Mucosa of rectum (tissue), 2 donors: Measurements from ENCODE around the gene RAD51B.
A peak's percentile ranks its signal among the peaks of the same experiment; 100 is the strongest.

ENCODE experiments used
- H3K27ac ChIP-seq, 2 donors: one replicate each; pipeline ENCODE4 v1.7.0; 2013; ENCODE audit warnings: inconsistent platforms in 2 of 2, low read depth in 2 of 2, low read length in 2 of 2
- H3K27me3 ChIP-seq, 2 donors: one replicate each; pipeline ENCODE4 v1.7.0; 2013; ENCODE audit warnings: low read length in 2 of 2; ENCODE audit not compliant: control insufficient read depth in 2 of 2, insufficient read depth in 2 of 2
- H3K36me3 ChIP-seq, 2 donors: one replicate each; pipeline ENCODE4 v1.7.0; 2013; ENCODE audit warnings: low read length in 2 of 2; ENCODE audit not compliant: control insufficient read depth in 2 of 2, insufficient read depth in 2 of 2
- H3K4me1 ChIP-seq, 2 donors: one replicate each; pipeline ENCODE4 v1.7.0; 2013; ENCODE audit warnings: low read length in 2 of 2, mild to moderate bottlenecking in 1 of 2; ENCODE audit not compliant: control insufficient read depth in 2 of 2, insufficient read depth in 2 of 2
- H3K4me3 ChIP-seq, 2 donors: one replicate each; pipeline ENCODE4 v1.7.0; 2013; ENCODE audit warnings: low read length in 2 of 2
- H3K9ac ChIP-seq, 2 donors: one replicate each; pipeline ENCODE4 v1.7.0; 2013; ENCODE audit warnings: low read length in 2 of 2, low read depth in 1 of 2, mild to moderate bottlenecking in 1 of 2
- H3K9me3 ChIP-seq, 2 donors: one replicate each; pipeline ENCODE4 v1.7.0; 2013; ENCODE audit warnings: low read length in 2 of 2; ENCODE audit not compliant: control insufficient read depth in 2 of 2
- donor health status: healthy.
- donor health status: Normal muscosa, but diverticular disease.

Gene RAD51B

DNA sequence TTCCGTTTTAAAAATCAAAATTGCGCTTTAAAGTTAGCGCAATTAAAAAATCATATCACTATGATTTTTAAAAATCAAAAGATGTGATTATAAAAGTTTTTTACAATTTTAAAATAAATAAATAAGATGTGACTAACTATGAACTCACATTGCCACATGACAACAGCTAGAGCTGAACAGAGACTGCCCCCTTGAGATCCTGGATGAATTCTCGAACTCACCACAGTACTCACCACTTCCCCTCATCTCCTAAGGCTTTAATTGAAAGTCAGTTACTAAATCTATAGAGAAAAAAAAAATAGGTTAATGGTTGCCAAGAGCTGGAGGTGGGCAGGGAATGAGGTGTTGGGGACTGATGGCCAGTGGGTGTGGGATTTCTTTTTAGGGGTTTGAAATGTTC lies 589.1 kb downstream of the RAD51B start:
- no peaks in the 10 kb centered on the region for H3K27me3 ChIP-seq
- H3K36me3 ChIP-seq: no peaks in the 10 kb centered on the region
- peaks cover 13 to 14% of the 10 kb centered on the region in 2 donors for H3K4me1 ChIP-seq
- no peaks in the 10 kb centered on the region for H3K9me3 ChIP-seq
- H3K27ac ChIP-seq: no peak overlapping the region
- no peak overlapping the region for H3K4me3 ChIP-seq
- no peak overlapping the region for H3K9ac ChIP-seq

DNA sequence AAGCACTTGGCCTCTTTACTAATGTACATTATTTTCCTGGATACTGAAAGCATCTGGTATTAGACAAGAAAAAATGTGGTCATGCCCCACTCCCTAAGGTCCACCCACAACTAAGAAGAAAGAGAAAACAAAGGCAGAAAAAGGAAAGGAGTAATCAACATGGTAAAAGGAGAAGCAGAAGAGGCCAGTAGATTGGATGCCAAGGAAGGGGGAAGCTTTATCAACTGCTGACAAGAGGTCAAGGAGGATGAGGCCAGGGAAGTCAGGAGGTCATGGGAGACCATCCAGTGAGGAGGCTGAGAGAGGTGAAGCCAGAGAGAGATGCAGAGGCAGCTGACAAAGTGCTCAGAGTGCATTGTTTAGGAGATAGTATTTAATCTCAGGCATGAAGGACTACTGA lies 589.8 kb downstream of the RAD51B start:
- Histone ChIP-seq H3K36me3 (no peaks in the 10 kb centered on the region), H3K4me3 (no peak overlapping the region), H3K27me3 (no peaks in the 10 kb centered on the region), H3K4me1 (peaks cover 13 to 14% of the 10 kb centered on the region in 2 donors), H3K9me3 (no peaks in the 10 kb centered on the region), H3K9ac (no peak overlapping the region), H3K27ac (no peak overlapping the region)

DNA sequence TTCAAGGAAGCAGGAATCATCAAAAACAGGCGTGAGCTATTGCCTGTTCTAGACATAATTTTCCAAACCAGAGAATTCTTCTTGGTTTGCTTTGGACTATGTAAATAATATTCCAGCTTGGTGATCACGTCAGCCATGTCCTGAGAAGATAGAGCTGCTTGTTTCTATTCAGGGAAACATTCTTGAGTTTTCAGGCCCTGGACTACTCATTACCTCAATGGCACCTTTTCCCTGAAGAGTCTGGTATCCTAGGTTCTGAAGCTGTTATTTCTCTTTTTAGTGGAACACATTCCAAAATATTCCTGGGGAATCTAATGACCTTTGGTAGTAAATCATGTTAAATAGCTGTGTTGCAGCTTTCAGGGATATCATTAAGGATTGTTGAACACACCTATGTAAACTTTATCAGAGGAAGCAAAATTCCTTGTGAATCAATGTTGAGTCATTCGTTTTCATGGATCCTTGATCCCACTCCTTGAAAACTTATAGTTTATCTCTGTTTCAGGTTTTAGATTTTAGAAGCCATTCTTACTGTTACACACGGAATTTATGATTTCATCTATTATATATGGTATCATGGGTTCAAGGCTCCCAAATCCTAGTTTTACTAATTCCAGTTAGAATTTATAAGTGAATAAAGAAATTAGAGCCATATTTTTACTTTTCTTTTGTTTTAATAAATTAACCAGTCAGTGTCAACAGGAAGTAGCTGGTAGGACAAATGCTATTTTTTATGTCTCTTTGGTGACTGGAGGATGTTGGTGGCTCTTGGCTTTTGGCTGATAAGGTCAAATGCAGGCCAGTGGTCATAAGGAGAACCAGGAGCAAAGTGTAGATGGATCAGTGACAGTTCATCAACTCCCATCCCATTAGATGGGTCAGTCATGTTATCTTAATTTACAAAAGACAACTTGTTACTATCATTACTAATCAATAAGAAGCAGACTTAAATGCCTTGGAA lies 593.2 kb downstream of the RAD51B start:
- Histone ChIP-seq H3K36me3 (no peaks in the 10 kb centered on the region), H3K27me3 (no peaks in the 10 kb centered on the region), H3K4me3 (no peak overlapping the region), H3K27ac (no peak overlapping the region), H3K9ac (no peak overlapping the region), H3K9me3 (no peaks in the 10 kb centered on the region), H3K4me1 (peaks cover 6% of the 10 kb centered on the region in 2 donors)

DNA sequence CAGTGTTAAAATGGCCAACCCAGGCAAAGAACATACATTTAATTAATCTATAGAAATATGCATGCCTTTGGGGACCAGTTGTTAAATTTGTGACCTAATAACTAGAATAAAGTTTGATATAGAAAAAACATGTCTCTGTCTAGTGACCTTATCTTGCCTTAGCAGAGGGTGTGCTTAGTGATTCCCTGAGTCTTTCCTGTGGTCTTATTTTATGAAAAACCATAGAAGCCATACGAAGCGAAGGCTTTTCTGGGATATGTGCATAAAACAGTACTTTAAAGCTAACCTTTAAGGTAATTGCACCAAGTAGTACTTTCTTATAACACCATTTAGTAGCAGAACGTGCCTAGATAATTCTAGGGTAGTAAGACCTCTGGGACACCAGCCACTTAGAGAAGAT lies 593.9 kb downstream of the RAD51B start:
- Histone ChIP-seq H3K27me3 (no peaks in the 10 kb centered on the region), H3K9me3 (no peaks in the 10 kb centered on the region), H3K36me3 (no peaks in the 10 kb centered on the region), H3K4me3 (no peak overlapping the region), H3K27ac (no peak overlapping the region), H3K9ac (no peak overlapping the region), H3K4me1 (no peaks in the 10 kb centered on the region)

DNA sequence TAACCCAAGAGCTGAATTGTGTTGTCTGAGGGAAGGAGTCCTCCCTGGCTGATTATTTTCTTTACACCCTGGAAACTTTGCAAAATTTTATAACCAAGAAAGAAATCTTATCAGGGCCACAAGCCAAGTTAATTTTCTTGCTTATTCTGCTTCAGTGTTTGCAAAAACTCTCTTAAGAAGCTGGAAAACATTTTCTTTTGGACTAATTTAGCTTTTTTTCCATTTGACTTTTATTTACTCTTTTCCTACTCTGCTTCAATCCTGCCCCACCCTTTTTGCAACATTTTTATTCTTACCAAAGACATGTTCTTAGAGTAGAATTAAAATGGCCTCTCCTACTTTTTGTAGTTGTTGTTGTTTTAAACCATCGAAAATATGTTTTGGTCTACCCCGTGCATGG lies 594.5 kb downstream of the RAD51B start:
- peak overlapping the region in 1 of 2 donors; percentile 56 for H3K27ac ChIP-seq
- no peak overlapping the region for H3K9ac ChIP-seq
- H3K36me3 ChIP-seq: no peaks in the 10 kb centered on the region
- H3K27me3 ChIP-seq: no peaks in the 10 kb centered on the region
- no peaks in the 10 kb centered on the region for H3K4me1 ChIP-seq
- no peak overlapping the region for H3K4me3 ChIP-seq
- H3K9me3 ChIP-seq: no peaks in the 10 kb centered on the region

DNA sequence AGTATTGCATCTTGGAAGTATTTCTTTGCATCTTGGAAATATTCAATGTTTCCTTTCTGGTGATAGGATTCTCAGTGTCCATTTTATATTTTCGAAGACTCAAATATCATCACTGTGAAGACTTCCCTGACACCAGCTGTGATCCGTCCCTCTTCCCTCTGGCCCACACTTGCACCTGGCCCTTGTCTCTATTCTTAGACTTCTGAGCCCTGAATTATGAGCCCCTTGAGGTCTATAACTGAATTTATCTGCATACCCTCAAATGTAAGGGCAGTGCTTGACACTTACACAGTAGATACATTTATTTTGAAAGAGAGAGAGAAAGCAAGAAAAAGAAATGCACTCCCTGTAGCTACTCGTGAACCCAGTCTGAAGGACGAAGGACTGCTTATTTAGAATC lies 596.6 kb downstream of the RAD51B start:
- Histone ChIP-seq H3K4me1 (no peaks in the 10 kb centered on the region), H3K36me3 (no peaks in the 10 kb centered on the region), H3K9me3 (no peaks in the 10 kb centered on the region), H3K4me3 (no peak overlapping the region), H3K27me3 (no peaks in the 10 kb centered on the region), H3K9ac (no peak overlapping the region), H3K27ac (no peak overlapping the region)

DNA sequence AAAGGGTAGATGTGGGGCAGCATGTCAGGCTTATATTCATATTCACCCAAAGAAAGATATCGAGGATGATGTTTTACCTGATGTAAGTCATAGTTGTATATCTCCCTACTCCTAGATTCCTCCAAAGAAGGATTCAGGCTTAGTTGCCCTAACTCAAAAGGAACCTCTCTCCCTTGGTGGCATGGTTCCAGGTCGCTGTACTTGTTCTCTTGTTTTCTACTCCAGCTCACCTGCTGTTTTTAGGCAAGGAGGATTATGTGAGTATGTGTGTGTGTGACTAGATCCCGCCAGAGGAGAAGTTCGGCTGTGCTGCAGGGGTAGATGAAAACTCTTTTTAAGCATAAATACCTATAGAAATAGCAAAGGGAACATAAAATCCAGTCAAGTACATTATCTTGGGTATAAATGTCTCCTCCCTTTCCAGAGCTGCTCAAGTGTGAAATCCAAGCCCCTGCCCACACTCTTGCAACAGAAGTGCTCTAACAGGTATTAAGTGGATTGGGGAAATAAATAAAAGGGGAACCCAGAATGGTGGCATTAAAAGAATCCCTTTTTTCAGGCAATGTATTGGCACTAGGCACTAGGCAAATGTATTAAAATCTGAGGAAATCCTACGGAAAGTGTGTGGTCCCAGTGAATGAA lies 597.6 kb downstream of the RAD51B start:
- no peaks in the 10 kb centered on the region for H3K36me3 ChIP-seq
- no peaks in the 10 kb centered on the region for H3K4me1 ChIP-seq
- no peak overlapping the region for H3K27ac ChIP-seq
- H3K27me3 ChIP-seq: no peaks in the 10 kb centered on the region
- no peak overlapping the region for H3K9ac ChIP-seq
- H3K9me3 ChIP-seq: no peaks in the 10 kb centered on the region
- no peak overlapping the region for H3K4me3 ChIP-seq

DNA sequence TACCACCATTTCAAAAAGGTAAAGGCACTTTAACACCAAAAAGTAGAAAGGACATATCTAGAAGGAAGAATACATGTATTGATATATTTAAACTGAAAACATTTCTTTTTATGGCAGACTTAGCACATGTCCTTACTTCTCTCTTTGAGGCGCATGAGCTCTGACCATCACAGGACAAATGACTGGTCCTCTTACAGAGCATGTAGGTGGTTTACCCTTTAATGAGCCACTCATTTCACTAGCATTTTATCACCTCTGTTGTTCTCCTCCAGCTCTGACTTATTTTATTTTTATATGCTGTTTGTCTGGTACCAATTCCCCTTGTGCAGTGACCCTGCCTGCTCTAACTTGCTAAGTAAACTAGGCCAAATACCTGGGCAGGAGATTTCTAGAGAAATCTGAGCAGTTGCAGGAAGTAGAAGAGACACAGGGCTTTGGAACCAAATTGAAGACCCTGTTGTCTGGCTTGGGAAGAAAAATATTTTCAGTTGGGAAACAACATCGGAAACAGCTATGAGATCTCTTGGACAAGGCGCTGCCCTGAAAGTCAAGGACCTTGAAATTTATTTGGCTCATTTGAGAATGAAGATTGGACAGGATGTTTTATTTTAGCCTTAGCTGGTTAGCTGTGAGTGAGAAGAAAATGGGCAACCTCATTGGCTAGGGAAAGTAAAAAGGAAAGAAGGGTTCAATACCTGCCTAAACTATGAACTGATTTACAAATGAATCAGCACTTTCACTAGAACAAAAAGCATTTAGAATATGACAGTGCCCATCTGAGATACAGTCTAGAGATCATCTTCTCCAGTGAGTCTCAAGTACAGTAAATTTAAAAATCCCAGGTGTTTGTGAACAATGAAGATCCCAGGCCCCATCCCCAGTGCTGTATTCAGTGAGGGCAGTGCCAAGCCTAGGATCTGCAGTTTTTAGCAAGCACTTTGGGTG lies 598.9 kb downstream of the RAD51B start:
- Histone ChIP-seq H3K4me3 (no peak overlapping the region), H3K9ac (no peak overlapping the region), H3K36me3 (no peaks in the 10 kb centered on the region), H3K27me3 (no peaks in the 10 kb centered on the region), H3K9me3 (no peaks in the 10 kb centered on the region), H3K27ac (no peak overlapping the region), H3K4me1 (no peaks in the 10 kb centered on the region)

DNA sequence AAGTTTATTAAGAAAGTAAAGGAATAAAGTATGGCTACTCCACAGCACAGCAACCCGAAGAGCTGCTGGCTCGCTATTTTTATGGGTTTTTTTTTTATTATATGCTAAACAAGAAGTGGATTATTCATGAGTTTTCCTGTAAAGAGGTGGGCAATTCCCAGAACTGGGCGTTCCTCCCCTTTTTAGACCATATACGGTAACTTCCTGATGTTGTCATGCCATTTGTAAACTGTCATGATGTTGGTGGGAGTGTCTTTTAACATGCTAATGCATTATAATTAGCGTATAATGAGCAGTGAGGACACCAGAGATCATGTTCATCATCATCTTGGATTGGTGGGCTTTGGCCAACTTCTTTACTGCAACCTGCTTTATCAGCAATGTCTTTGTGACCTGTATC lies 600.8 kb downstream of the RAD51B start:
- Histone ChIP-seq H3K36me3 (no peaks in the 10 kb centered on the region), H3K27ac (no peak overlapping the region), H3K9ac (no peak overlapping the region), H3K4me1 (no peaks in the 10 kb centered on the region), H3K27me3 (no peaks in the 10 kb centered on the region), H3K9me3 (no peaks in the 10 kb centered on the region), H3K4me3 (no peak overlapping the region)
